ENCODE data around the gene PTPRN2.
"Not testable (repeated sequence)": the region's sequence is repeated elsewhere in the genome, so short reads cannot be mapped to it uniquely, and the experiment has no call there.

PTPRN2 gene

DNA sequence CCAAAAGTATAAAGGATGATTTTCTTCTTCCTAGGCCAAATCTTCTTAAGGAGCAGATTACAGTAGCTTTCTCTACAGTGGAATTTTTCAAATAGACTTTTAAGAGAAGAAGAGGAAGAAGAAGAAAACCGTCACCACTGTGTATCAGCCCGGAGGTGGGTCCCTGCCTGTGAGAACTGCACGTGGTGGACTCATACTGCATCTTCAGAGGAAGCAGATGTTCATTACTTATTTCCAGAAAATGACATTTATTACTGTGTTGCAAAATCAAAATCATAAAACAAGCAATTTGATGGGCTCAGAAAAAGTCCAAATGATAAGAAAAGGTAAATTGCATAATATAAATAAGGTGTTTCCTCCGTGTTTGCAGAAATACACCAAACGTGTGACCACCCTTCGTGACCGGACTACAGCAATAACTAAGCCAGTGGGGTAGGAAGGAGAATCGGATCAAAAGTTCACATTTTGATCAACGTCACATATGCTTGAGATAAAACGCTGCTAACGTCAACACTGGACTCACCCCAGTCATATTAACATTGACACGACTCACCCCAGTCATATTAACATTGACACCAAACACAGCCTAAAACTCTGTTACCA lies 179.2 kb downstream of the PTPRN2 start:
- DNase-seq (ENCODE audit: insufficient read length, low spot score) (no peak), FAIRE-seq (no peak)
- TF ChIP-seq POLR2A (IDR thresholded peaks at IDR 0.05; ENCODE audit: low read depth, low read length): no peak

DNA sequence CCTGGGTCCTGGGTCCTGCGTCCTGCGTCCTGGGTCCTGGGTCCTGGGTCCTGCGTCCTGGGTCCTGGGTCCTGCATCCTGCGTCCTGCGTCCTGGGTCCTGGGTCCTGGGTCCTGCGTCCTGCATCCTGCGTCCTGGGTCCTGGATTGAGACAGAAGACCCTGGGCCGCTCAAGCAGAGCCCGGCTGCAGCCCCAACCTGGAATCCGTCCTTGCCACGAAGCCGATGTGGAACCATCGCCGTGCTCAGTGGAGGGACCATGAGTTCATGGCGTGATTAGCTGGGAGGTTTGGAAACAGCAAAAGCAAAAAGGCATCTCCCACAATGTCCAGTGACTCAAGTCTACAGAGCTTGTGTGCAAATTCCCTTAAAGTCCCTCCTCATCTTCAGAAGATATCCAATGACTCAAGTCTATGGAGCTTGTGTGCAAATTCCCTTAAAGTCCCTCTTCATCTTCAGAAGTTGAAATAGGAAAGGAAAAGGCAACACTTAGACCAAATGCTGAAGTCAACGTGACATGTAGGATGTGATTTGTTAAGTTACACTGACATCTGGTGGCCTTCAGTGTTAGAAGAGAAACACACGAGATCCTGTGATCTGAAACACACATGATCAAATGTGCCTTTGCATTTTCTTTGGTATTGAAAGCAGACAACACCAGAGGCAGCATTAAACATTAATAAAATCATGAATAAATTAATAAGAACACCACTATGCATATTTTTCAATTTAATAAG lies 179.9 kb downstream of the PTPRN2 start:
- FAIRE-seq: no peak
- no peak for DNase-seq (ENCODE audit: insufficient read length, low spot score)
- no peak for TF ChIP-seq POLR2A (IDR thresholded peaks at IDR 0.05; ENCODE audit: low read depth, low read length)

DNA sequence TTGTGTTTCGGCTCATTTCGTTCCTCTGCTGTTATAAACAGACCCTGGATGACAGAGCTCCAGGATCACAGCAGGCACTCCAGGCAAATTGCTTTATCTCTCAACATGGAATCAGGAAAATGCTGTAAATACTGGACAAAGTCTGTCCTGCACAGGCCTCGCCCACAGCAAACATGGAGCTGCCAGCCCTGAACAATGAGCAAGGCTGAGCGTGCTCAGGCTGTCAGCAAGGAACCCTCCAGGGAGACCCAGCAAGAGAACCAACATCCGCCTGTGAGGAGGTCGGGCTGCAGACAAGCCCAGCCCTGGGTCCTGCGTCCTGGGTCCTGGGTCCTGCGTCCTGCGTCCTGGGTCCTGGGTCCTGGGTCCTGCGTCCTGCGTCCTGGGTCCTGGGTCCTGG lies 180.8 kb downstream of the PTPRN2 start:
- DNase-seq (ENCODE audit: insufficient read length, low spot score) (no peak), FAIRE-seq (no peak)
- TF ChIP-seq POLR2A (IDR thresholded peaks at IDR 0.05; ENCODE audit: low read depth, low read length): no peak

DNA sequence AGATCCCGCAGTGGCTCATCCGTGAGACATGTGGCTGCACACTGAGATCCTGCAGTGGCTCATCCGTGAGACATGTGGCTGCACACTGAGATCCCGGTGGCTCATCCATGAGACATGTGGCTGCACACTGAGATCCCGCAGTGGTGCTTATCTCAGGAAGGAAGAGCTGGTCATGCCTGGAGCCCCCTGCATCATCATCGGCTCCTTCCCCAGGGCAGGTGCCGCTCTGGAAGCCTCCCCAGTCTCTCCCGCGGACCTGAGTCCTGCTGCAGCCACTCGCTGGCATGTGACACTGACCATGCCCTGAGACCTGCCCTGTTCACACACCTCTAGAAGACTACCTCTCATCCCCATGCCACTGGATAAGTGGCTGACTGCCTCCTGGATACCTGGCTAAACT lies 181.3 kb downstream of the PTPRN2 start:
- DNase-seq (ENCODE audit: insufficient read length, low spot score): no peak
- TF ChIP-seq POLR2A (IDR thresholded peaks at IDR 0.05; ENCODE audit: low read depth, low read length): no peak
- no peak for FAIRE-seq

DNA sequence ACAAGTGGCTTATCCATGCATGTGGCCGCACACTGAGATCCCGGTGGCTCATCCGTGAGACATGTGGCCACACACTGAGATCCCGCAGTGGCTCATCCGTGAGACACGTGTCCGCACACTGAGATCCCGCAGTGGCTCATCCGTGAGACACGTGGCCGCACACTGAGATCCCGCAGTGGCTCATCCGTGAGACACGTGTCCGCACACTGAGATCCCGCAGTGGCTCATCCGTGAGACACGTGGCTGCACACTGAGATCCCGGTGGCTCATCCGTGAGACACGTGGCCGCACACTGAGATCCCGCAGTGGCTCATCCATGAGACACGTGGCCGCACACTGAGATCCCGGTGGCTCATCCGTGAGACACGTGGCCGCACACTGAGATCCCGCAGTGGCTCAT lies 181.9 kb downstream of the PTPRN2 start:
- FAIRE-seq; DNase-seq (ENCODE audit: insufficient read length, low spot score): not testable (repeated sequence)

DNA sequence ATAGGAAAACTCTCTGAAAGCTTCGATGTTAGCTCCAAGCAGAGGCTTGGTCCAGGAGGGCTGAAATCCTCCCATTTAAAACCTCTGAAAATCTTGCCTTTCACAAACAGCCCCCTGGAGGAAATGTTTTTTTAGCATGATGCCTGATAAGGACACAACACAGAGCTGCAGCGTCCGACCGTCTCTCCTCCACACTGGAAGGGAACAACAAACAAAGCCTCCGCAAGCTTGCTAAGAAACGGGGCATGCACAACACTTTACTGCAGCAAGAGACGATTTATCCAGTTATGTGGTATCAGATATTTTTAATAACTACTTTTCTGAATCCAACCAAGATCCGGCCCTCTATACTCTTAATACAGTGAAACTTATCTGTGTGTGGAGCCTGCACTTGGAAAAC lies 182.3 kb downstream of the PTPRN2 start:
- no peak for DNase-seq (ENCODE audit: insufficient read length, low spot score)
- FAIRE-seq: no peak
- TF ChIP-seq POLR2A (IDR thresholded peaks at IDR 0.05; ENCODE audit: low read depth, low read length): no peak

DNA sequence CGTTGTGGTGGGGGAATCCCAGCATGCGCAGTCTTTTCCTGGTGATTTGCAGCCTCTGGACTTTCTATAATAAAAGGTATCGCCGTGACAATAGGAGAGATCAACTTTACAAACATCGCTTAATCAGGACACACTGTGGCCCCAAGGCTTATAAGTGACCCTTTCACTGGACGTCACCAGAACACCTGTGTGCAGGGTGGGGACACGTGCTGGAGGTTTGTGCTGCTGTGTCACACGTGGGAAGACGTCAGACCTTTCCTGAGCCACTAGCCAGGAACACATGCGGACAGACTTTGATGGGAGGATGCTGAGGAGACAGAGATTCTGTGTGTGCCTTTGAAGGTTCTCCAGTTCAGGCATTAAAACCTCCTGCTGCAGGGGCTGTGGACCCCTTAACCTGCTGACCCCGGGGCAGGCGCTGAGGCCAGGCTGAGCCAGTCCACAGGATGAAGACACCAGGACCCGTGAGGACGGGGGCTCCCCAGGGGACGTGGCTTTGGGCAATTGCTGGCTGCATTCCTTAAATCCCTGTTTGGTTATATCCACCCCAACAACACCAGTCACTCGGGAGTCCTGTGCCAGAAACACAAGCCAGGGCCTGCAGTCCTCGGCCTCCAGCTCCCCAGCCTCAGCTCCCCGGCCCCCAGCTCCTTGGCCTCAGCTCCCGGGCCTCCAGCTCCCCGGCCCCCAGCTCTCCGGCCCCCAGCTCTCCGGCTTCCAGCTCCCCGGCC lies 183.4 kb downstream of the PTPRN2 start:
- FAIRE-seq: no peak
- no peak for TF ChIP-seq POLR2A (IDR thresholded peaks at IDR 0.05; ENCODE audit: low read depth, low read length)
- DNase-seq (ENCODE audit: insufficient read length, low spot score): no peak

DNA sequence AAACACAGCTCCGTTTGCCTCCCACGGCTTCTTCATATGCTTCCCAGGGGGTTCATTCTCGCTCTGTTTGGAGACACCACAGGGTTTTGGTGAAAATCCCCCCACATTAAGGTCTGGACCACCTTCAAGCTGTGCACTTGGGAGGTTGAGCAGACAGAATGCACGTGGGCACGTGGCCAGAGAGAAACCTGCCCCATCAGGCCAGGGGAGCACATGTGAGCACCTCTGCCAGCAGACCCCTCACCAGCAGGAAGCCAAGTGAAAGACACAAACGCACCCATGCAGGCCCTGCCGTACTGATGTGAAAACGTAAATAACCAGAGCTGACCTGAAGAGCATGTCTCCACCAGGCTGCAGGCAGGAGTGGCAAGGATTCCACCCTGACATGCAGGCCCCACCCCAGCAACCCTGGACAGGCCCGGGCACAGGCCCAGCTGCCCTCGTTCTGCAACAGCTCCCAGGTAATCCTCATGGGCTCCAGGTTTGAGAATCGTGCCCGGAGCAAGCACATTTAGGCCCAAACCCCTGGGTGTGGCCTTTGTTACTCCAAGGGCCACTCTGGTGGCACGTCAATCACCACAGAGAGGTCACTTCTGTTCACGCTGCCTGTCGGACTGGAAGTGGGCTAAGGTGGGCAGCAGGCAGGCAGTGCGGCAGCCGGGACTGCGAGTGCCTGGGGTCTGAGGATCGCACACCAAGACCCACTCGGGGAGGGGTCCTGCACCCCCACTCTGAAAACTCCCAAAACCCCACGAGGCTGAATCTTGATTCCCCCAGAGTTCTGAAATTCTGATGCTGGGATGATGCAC lies 184.4 kb downstream of the PTPRN2 start:
- DNase-seq (ENCODE audit: insufficient read length, low spot score) (no peak), FAIRE-seq (no peak)

DNA sequence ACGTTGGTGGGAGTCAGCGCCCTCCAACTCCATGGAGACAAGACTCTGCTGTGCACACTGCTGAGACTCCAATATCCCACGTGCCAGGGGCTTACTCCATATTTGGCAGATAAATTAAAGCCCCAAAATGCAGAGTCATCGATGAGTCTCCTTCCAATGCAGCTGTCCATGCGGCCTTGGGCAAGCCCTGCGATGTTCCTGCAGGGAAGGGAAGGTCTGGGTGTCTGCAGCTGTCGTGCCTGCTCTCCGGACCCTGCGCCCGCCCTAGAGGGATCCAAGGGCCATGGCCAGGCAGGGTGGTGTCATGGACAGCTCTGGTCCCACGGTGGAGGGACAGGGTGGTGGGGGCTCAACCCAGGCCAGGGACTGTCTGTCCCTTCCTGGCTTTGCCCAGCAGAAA lies 185.2 kb downstream of the PTPRN2 start:
- no peak for FAIRE-seq
- TF ChIP-seq POLR2A (IDR thresholded peaks at IDR 0.05; ENCODE audit: low read depth, low read length): no peak
- no peak for DNase-seq (ENCODE audit: insufficient read length, low spot score)

More for the DNA sequence above, 184.4 kb downstream of the PTPRN2 start:
- TF ChIP-seq POLR2A (IDR thresholded peaks at IDR 0.05; ENCODE audit: low read depth, low read length): no peak

DNA sequence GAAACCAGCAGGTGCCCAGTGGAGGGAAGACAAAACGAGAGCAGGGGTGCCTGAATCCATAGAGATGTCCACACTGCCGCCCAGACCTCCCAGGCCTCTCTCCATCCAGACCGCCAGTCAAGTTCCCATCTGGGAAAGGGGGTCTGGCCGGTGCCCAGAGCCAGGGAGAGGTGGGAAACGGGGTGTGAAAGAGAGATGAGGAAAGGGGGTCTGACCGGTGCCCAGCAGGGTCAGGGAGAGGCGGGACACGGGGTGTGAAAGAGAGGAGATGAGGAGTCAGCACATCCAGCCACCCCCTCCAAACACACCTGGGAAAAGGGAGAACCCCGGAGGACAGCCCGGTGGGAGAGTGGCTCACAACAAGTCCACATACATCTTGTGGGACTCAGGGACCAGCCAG lies 185.8 kb downstream of the PTPRN2 start:
- DNase-seq (ENCODE audit: insufficient read length, low spot score) (no peak), FAIRE-seq (no peak)
- no peak for TF ChIP-seq POLR2A (IDR thresholded peaks at IDR 0.05; ENCODE audit: low read depth, low read length)

DNA sequence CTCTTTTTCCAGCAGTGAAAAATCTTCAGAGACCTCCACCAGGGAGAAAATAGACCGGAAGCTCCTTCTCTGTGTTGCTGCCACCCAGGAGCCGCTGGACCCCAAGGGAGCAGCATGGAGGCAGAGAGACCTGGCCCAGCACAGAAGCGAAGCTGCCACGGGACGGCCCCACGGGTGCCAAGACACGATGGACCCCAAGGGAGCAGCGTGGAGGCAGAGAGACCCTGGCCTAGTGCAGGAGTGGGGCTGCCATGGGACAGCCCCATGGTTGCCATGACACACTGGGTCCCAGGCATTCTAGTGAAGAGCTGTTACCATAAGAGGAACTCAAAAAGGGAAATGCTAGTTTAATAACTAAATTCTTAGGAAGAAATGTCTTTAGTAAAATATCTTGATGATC lies 186.3 kb downstream of the PTPRN2 start:
- no peak for DNase-seq (ENCODE audit: insufficient read length, low spot score)
- FAIRE-seq: no peak
- no peak for TF ChIP-seq POLR2A (IDR thresholded peaks at IDR 0.05; ENCODE audit: low read depth, low read length)

DNA sequence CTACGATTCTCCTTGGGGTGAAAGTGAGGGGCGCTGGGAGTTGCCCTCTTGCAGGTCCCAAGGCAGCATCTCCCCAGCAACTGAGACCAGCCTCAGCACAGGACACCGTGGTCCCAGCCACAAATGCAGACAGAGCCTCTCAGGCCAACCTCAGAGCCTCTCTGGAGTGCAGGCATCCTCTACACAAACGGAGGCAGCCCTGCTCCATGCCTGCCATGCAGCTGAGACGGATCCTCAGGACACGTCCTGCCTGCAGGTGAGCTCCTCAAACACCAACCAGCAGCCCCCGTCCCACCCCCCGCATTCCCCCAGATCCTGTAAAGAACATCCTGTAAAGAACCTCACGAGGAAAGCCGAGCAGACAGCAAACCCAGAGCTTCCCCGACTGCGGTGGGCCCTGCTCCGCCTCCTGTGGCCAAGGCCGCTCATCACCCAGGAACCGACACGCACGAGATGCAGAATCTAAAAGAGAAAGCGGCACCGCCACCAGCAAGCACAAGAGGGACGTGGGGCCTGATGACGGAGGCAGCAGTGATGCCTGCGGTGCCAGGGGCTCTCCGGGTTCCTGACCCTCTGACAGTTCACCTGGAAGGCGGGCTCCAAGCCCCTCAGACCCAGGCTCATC lies 186.9 kb downstream of the PTPRN2 start:
- no peak for DNase-seq (ENCODE audit: insufficient read length, low spot score)
- FAIRE-seq: no peak

DNA sequence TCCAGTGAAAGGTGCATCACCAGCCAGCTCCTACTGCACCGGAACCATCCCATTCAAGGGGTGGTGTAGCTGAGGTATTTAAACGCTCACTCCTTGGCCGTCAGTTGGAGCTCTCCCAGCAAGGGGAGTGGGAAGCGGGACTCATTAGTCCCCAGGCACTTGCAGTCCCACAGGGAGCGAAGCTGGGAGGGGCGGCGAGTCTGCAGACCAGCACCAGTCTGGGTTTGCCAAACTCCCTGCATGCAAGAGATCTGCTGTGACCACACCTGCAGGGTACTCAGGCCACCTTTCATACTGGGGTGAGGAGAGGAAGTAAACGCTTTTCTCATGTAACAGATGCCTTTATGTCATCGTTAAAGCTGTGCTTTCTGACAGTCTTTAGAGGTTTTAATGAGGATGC lies 187.9 kb downstream of the PTPRN2 start:
- no peak for TF ChIP-seq POLR2A (IDR thresholded peaks at IDR 0.05; ENCODE audit: low read depth, low read length)
- DNase-seq (ENCODE audit: insufficient read length, low spot score) (no peak), FAIRE-seq (no peak)

More for the DNA sequence above, 186.9 kb downstream of the PTPRN2 start:
- TF ChIP-seq POLR2A (IDR thresholded peaks at IDR 0.05; ENCODE audit: low read depth, low read length): no peak

DNA sequence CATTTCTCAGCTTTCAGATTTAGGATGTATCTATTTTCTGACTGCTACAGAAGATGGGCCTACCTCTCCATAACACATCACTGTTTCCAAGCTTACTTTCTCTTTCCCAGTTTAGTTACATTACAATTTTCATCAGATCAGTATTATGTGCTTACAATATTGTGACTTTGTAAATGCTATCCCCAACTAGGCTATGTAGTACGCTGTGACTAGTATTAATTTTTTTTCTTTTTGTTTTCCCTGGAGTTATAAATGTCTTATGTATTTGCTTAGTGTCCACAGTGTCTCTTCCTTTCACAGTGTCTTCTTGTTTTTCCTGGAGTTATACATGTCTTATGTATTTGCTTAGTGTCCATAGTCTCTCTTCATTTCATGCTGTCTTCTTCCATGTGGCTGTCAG lies 188.9 kb downstream of the PTPRN2 start:
- no peak for DNase-seq (ENCODE audit: insufficient read length, low spot score)
- TF ChIP-seq POLR2A (IDR thresholded peaks at IDR 0.05; ENCODE audit: low read depth, low read length): no peak
- no peak for FAIRE-seq
